Neural cell (in vitro differentiated cells): Measurements from ENCODE around the gene RBPJL.

Experiments
- EP300 ChIP-seq: fragments of 450-650 bp; conservative IDR thresholded peaks from 2 replicates; pipeline ENCODE4 v1.6.1; 2014; ENCODE audit warnings: antibody characterized with exemption, mild to moderate bottlenecking, moderate library complexity; ENCODE audit not compliant: poor library complexity, severe bottlenecking
- EZH2 ChIP-seq: fragments of 200-600, 300-800 bp; shearing (Covaris generic), sonication (generic); IDR thresholded peaks from 2 replicates; pipeline ENCODE4 v1.6.1; 2014; ENCODE audit warnings: antibody characterized with exemption, low read length, borderline replicate concordance, mild to moderate bottlenecking; ENCODE audit not compliant: insufficient read depth, poor library complexity, severe bottlenecking
- MXI1 ChIP-seq: fragments of 450-650 bp; conservative IDR thresholded peaks from 2 replicates; pipeline ENCODE4 v1.6.1; 2014; ENCODE audit warnings: antibody characterized with exemption, mild to moderate bottlenecking; ENCODE audit not compliant: poor library complexity, severe bottlenecking
- POLR2AphosphoS5 ChIP-seq: IDR thresholded peaks from 2 replicates; pipeline ENCODE4 v1.6.1; 2012
- TF ChIP-seq, protein P1 (sequence below): fragments of 450-650 bp; IDR thresholded peaks from 2 replicates; pipeline ENCODE4 v1.5.1; 2014; ENCODE audit warnings: antibody characterized with exemption, mild to moderate bottlenecking, moderate library complexity; ENCODE audit not compliant: poor library complexity, severe bottlenecking

DNA sequence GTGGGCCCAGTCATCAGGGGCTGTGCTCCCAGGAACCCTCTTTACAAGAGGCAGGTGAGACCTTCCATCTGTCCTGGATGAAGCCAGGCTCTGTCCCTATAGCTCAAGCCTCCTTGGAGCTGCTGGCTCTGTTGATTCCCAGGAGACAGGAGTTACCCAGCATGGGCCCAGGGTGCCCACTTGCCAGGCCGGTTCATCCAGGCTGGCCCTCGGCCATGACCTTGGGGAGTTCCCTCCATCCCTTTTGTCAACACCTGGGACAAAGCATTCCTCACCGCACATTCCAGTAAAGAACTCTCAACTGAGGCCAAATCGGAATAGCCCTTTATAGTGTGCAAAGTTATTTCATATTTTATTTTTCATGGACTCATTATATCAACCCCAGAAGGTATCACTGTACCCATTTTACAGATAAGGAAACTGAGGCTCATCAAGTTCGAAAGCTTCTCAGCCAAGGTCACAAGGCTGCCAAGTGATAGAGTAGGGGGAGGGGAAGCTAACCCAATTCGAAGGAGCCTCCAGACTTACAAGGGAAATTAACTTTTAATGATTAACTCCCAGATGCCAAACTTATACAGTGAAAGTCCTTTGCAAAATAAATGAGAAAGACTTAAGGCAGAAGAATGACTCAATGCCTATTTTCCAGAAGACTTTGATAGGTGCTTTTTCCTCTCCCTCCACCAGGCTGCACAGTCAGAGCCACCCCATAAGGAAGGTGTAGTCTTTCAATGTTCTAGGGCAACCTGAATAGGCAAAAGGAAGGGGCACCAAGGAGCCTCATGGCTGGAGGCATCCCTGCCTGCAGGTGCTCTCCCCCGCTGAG is 23.1 kb downstream of the RBPJL start:
- TF ChIP-seq EP300, result no peak
- TF ChIP-seq, protein P1, sequence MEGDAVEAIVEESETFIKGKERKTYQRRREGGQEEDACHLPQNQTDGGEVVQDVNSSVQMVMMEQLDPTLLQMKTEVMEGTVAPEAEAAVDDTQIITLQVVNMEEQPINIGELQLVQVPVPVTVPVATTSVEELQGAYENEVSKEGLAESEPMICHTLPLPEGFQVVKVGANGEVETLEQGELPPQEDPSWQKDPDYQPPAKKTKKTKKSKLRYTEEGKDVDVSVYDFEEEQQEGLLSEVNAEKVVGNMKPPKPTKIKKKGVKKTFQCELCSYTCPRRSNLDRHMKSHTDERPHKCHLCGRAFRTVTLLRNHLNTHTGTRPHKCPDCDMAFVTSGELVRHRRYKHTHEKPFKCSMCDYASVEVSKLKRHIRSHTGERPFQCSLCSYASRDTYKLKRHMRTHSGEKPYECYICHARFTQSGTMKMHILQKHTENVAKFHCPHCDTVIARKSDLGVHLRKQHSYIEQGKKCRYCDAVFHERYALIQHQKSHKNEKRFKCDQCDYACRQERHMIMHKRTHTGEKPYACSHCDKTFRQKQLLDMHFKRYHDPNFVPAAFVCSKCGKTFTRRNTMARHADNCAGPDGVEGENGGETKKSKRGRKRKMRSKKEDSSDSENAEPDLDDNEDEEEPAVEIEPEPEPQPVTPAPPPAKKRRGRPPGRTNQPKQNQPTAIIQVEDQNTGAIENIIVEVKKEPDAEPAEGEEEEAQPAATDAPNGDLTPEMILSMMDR, result no peak
- no peak for TF ChIP-seq MXI1
- no peak for TF ChIP-seq EZH2
- no peak for TF ChIP-seq POLR2AphosphoS5
